ENCODE measurements around the gene TRMT61A.

Gene TRMT61A

DNA sequence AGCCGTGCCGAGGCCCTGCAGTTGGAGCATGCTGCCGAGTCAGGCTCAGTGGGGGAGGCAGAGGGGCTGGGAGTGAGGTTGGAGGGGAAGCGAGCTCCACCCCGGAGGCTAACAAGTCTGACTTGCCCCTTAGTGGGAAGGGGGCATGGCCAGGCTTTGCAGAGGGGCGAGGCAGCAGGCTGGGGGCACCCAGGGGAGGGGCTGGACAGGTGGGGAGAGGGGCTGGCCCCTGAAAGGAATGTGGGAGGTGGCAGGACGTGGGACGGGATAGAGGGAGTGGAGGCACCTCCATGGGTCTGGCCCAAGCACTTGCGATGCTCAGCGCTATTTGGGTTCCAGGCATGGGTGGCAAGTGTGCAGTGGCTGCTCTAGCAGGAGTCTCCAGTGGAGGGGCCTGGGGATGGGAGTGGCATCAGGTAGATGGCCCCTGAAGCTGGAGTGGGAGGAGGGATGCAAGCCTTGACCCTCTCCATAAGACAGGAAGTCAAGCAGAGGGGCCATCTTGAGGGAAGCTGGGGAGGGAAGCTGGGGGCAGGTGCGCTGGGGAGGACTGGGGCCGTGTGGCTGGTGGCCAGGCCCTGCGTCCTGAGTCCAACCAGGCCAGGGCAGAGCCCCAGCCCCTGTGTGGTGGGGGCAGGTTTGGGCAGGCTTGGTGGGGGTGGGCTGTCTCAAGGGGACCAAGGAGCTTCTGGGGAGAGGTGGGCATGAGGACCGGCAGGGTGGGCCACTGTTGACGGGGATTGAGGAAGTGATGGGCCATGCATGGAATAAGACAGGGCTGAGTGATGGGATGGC is 2.6 kb downstream of the TRMT61A start:
- Mint-ChIP-seq H3K36me3 (peaks cover 4% of the 10 kb centered on the region), H3K9me3 (no peaks in the 10 kb centered on the region), H3K27ac (no peak overlapping the region), H3K4me3 (no peak overlapping the region), H3K27me3 (peaks cover 14% of the 10 kb centered on the region), H3K4me1 (peaks cover 34% of the 10 kb centered on the region)
- DNase-seq, result no peak
- CTCF ChIA-PET, result no interaction called here

DNA sequence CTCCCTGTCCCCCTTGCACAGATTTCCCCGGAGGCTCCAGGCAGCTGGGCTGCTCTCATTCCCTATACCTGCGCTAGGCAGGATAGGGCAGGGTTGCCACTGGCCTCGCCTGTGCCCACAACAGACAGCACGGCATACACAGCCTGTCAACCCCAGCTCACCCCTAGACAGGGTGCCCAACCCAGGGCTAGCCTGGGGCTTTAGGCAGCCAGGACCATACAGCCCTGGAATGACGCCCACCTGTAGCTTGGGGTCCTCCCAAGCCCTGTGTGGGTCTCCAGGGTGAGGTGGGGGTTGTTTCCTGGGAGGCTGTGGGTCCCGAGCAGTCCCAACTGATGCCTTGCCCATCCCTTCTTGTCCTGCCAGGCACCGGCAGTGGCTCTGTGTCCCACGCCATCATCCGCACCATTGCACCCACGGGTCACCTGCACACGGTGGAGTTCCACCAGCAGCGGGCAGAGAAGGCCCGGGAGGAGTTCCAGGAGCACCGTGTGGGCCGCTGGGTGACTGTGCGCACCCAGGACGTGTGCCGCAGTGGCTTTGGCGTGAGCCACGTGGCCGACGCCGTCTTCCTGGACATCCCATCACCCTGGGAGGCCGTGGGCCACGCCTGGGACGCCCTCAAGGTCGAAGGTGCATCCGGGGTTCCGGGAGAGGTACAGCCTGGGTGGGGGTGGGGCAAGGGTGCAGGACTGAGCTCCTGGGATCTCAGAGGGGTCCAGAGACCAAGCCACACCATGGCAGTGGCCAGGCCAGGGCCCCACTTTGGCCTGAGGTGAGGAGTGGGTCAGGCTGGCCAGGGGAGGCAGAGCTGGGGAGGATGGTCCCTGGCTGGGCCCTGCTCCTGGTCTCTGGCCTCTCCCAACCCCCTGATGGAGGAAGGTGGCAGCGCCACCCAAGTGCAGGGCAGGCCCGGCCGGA is 3.5 kb downstream of the TRMT61A start:
- CTCF ChIA-PET, result interaction anchor here (2.1 kb wide), 1 partner anchor 14 kb away, joined by 8 read pairs; no protein-coding TSS in a partner anchor
- peaks cover 28% of the 10 kb centered on the region for H3K4me1 Mint-ChIP-seq
- no peak overlapping the region for H3K4me3 Mint-ChIP-seq

DNA sequence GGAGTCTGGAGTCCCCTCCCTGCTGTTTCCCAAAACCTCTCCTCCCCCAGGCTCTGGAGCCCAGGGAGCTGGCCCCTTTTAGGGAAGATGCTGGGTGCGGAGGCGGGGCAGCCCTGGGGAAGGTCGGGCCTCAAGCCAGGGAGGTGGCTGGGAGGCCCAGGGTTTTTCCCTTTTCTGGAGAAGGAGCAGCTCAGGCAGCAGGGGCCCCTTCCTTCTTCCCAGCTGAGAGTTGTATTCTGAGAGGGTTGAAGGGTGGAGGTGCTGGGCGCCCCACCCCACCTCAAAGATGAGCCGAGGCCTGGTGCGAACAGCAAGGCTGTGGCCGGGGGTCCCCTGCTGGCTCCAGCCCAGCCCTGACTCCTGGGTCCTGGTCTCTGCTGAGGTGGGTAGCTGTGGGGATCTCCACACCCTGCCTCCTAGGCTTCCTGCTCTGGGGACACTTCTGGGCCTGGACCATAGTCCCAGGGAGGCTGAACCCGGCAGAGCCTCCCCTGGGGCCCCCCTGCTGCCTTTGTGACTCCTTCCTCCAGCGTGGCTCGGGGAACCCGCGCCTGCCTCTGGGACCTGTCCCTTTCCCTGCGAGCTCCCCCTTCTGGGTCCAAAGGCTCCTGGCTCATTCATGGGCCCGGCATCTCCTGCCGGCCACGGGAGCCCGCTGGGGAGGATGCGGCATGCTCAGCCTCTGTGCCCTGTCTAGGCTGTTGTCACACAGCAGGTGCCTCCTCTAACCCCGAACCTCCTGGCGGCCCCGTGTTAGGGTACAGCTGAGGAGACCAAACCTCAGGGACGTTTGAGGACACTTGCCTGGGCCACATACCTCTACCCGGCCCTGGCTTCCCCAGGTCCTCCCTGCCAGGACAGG is 4.4 kb downstream of the TRMT61A start:
- Mint-ChIP-seq H3K9me3 (no peaks in the 10 kb centered on the region), H3K4me3 (no peak overlapping the region), H3K27ac (no peak overlapping the region), H3K27me3 (peaks cover 4% of the 10 kb centered on the region), H3K36me3 (peaks cover 4% of the 10 kb centered on the region), H3K4me1 (peaks cover 21% of the 10 kb centered on the region)
- CTCF ChIA-PET, result interaction anchor here (2.1 kb wide), 1 partner anchor 15 kb away, joined by 8 read pairs; no protein-coding TSS in a partner anchor
- DNase-seq, result no peak

More for the DNA sequence above, 3.5 kb downstream of the TRMT61A start:
- H3K27ac Mint-ChIP-seq, result no peak overlapping the region
- DNase-seq, result no peak
- H3K9me3 Mint-ChIP-seq, result no peaks in the 10 kb centered on the region
- peaks cover 9% of the 10 kb centered on the region for H3K27me3 Mint-ChIP-seq
- peaks cover 4% of the 10 kb centered on the region for H3K36me3 Mint-ChIP-seq

DNA sequence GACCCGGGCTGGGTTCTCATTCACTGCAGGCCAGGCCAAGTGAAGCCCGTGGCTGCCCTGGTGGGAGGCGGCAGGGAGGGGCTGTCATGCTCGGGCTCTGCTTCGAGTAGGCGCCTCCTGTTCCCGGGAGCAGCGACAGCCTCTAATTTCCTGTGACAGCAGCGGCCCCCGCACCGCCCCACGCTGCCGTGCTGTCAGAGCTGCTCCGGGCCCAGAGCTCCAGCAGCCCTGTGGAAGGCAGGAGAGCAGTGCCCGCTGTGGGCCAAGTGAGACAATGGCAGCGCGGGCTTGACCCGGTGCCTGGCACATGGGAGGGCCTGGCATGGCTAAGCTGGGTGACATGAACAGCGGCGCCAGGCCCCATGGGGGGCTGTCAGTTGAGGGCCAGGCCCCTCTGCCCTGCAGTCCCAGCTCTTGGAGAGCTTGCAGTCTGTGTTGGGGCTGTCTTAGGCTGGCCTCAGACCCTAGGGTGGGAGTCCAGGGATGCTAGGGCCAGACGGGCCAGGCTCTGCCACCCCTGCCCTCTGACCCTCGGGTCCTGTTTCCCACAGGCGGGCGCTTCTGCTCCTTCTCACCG is 5.1 kb downstream of the TRMT61A start:
- CTCF ChIA-PET, result interaction anchor here (0.6 to 2.1 kb wide), 2 partner anchors 15 to 161 kb away, joined by 3 to 8 read pairs; no protein-coding TSS in a partner anchor

DNA sequence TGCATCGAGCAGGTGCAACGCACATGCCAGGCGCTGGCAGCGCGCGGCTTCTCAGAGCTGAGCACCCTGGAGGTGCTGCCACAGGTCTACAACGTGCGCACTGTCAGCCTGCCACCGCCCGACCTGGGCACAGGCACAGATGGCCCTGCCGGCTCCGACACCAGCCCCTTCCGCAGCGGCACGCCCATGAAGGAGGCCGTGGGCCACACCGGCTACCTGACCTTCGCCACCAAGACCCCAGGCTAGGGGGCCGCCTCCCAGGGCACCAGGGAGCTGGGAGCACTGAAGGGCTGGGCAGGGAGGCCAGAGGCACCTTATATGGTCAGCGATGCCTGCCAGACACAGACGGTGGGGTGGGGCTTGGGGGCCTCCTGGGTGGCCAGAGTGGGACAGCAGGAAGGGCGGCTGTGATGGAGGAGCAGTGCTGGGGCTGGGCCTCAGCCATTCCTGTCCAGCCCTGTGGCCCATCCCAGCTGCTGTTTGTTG is 5.6 kb downstream of the TRMT61A start:
- Mint-ChIP-seq H3K36me3 (peaks cover 2% of the 10 kb centered on the region), H3K9me3 (no peaks in the 10 kb centered on the region), H3K27ac (no peak overlapping the region), H3K27me3 (peaks cover 10% of the 10 kb centered on the region), H3K4me1 (peaks cover 18% of the 10 kb centered on the region), H3K4me3 (no peak overlapping the region)
- CTCF ChIA-PET, result interaction anchor here (0.6 to 2.1 kb wide), 2 partner anchors 16 to 162 kb away, joined by 3 to 8 read pairs; no protein-coding TSS in a partner anchor
- no peak for DNase-seq

More for the DNA sequence above, 5.1 kb downstream of the TRMT61A start:
- Mint-ChIP-seq H3K36me3 (peaks cover 4% of the 10 kb centered on the region), H3K9me3 (no peaks in the 10 kb centered on the region), H3K4me1 (peaks cover 20% of the 10 kb centered on the region), H3K27ac (no peak overlapping the region), H3K4me3 (no peak overlapping the region), H3K27me3 (peaks cover 8% of the 10 kb centered on the region)
- no peak for DNase-seq

DNA sequence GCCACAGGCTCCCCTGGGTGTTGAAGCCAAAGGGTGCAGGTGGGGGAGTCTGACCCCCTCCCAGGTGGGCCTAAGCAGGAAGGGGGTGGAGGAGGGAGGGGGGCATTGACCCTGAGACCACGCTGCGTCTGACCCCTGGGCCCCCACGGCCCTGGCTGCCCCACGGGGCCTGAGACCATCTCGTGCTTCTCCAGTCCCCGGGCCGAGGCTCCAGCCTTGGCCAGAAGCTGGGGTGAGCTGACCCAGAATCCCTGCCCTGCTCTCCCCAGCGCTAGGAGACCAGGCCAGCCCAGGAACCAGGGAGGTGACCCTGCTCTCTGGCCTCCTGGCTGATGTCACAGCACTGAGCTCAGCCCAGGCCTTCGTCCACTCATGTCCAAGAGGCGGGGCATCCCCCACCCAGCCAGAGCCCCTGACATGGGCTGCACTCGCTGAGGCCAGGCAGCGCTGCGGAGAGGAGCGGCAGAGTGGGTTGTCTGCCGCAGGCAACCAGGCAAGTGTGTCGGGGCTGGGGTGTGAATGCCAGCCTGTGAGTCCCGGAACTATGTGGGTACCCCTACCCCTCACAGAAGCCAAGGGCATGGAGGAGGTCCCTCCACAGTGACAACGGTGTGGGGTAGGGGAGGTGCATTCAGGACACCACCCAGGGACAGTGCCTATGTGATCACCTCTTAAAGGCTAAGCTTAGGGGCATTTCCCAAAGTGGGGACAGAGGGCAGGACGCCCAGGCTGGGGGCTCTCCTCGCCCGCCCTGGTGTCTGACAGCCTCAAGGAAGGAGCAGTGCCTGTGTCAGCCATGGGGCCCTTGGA is 6.3 kb downstream of the TRMT61A start:
- H3K4me3 Mint-ChIP-seq, result no peak overlapping the region
- peaks cover 11% of the 10 kb centered on the region for H3K4me1 Mint-ChIP-seq

DNA sequence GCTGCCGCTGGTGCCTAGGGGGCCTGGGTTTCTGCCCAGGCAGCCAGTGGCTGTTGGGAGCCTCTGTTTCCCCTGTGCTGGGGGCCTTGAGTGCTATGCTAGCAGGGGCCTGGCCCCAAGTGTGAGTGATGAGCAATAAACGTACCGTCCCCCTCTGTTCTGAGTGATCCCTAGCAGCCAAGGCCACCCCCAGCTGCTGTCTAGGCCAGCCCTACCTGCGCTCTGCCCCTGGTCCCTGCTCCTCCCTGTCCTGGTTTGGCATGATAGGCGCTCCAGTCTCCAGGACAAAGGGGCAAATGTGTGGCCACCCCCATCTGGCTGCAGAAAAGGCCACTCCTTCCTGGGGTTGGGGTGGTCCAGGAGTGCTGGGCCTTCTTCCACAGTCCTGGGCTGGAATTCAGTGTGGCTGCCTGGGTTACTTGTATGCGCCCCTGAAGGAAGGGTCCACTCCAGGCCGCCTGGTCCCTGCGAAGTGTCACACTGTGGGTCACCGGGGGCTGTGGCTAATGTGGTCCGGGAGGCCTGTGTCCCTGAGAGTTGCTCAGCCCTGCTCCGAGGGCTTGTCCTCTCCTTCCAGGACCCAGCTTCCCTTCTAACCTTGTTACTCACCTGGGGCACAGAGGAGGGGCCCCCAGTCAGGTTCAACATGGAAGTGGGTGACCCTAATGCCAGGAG is 7.0 kb downstream of the TRMT61A start:
- Mint-ChIP-seq H3K36me3 (no peaks in the 10 kb centered on the region), H3K4me3 (no peak overlapping the region)
- CTCF ChIA-PET, result interaction anchor here (1.0 kb wide), 1 partner anchor 10 kb away, joined by 3 read pairs; no protein-coding TSS in a partner anchor

More for the DNA sequence above, 6.3 kb downstream of the TRMT61A start:
- H3K27ac Mint-ChIP-seq, result no peak overlapping the region
- H3K27me3 Mint-ChIP-seq, result peaks cover 10% of the 10 kb centered on the region
- H3K36me3 Mint-ChIP-seq, result no peaks in the 10 kb centered on the region
- CTCF ChIA-PET, result interaction anchor here (2.1 kb wide), 1 partner anchor 17 kb away, joined by 8 read pairs; no protein-coding TSS in a partner anchor
- no peak for DNase-seq
- no peaks in the 10 kb centered on the region for H3K9me3 Mint-ChIP-seq

DNA sequence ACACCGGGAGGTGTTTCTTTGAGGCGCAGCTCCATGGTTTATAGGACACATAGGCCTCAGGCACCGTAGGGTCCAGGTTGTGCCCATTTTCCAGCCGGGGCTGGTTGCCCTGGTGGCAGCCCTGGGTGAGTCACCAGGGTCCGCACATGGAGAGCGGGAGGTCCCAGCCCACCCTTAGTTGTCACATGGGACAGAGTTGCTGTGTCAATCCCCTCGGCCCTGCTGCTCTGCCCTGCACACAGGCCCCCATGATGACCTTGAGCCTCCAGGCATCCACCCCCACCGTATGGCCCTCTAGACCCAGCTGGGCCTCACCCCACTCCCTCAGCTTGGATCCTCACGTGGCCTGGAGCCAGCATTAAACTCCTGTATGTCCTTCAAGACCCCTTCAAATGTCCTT is 7.7 kb downstream of the TRMT61A start:
- no peaks in the 10 kb centered on the region for H3K4me1 Mint-ChIP-seq
- DNase-seq, result no peak
- H3K27me3 Mint-ChIP-seq, result peaks cover 20% of the 10 kb centered on the region
- no peak overlapping the region for H3K27ac Mint-ChIP-seq
- no peaks in the 10 kb centered on the region for H3K9me3 Mint-ChIP-seq
- no peak overlapping the region for H3K4me3 Mint-ChIP-seq
- no peaks in the 10 kb centered on the region for H3K36me3 Mint-ChIP-seq
- CTCF ChIA-PET, result interaction anchor here (1.0 kb wide), 1 partner anchor 10 kb away, joined by 3 read pairs; no protein-coding TSS in a partner anchor

More for the DNA sequence above, 7.0 kb downstream of the TRMT61A start:
- Mint-ChIP-seq H3K9me3 (no peaks in the 10 kb centered on the region), H3K4me1 (peaks cover 5% of the 10 kb centered on the region), H3K27ac (no peak overlapping the region), H3K27me3 (peaks cover 16% of the 10 kb centered on the region)
- no peak for DNase-seq

DNA sequence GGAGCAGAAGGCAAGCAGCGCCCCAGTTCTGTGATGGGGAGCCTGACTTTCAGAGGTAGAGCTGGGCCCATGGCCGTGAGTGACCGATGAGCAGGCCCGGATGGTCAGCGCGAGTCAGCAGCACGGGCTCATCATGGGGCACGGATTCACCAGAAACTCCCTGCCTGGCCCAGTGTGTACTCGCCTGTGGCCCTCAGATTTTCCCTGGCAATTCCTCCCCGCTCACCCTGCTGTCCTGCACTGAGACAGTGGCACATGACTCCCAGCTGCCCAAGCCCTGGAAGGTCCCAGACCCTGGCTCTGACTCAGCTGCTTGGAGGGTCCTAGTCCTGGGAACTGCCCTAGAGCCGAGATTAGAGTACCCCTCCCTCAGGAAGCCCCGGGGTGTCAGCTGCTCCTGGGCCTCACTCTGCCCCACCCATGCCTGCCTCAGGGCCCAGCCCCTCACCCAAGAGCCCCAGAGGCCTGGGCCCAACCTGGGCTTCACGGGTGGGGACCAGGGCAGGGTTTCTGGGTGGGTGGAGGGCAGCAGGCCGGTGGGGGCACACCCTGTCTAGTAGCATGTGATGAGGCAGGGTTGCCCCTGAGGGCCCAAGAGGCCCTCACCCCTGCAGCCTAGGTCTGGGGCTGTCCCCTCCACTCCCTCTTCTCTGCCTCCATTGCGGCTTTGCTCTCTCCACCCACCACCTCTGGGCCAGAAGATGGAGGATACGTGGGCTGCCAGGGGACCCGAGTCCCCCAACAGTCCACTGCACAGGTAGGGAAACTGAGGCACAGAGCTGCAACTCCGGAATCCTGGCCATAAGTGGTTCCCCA is 8.4 kb downstream of the TRMT61A start:
- no peak for DNase-seq
- no peaks in the 10 kb centered on the region for H3K4me1 Mint-ChIP-seq
- H3K9me3 Mint-ChIP-seq, result no peaks in the 10 kb centered on the region
- H3K27me3 Mint-ChIP-seq, result peaks cover 27% of the 10 kb centered on the region
- no peak overlapping the region for H3K27ac Mint-ChIP-seq
- H3K4me3 Mint-ChIP-seq, result no peak overlapping the region
- CTCF ChIA-PET, result interaction anchor here (1.0 kb wide), 1 partner anchor 9 kb away, joined by 3 read pairs; no protein-coding TSS in a partner anchor
- no peaks in the 10 kb centered on the region for H3K36me3 Mint-ChIP-seq

DNA sequence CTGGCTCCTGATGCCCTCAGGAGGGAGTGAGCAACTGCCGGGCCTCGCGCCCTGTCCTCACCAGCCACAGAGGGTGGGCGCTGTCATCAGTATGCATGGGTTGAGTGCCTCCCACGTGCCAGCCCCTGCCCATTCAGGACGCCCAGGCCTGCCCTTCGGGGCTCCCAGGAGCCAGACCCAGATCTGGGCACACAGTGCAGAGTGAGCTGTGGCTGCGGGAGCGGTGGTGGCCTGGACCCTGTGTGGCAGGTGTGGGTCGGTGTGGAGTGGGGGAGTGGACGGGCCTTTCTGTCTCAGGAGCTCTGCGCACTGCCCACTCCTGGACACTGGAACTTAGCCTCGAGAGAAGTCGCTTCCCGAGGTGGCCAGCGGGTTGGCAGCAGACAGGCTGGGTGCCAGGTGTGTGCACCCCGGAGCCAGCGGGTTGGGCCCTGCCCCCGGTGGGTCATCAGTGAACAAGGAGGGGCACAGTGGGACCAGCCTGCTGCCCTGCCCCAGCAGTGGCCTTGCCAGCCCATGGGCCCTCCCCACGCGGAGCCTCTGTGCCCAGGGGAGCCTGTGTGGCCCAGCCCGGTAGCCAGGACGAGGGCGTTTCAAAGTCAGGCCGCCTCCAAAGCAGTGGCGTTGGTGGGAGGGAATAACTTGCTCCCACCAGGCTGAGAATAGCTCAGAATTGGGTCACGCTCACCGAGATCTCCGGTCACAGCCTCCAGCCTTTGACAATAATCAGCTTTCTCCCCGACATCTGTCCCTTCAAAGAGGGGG is 9.5 kb downstream of the TRMT61A start:
- Mint-ChIP-seq H3K9me3 (no peaks in the 10 kb centered on the region), H3K4me3 (no peak overlapping the region), H3K36me3 (no peaks in the 10 kb centered on the region), H3K27ac (no peak overlapping the region), H3K27me3 (peaks cover 27% of the 10 kb centered on the region), H3K4me1 (no peaks in the 10 kb centered on the region)
- DNase-seq, result no peak
- CTCF ChIA-PET, result interaction anchor here (0.9 kb wide), 1 partner anchor 18 kb away, joined by 4 read pairs; no protein-coding TSS in a partner anchor
